NT2/D1 (cell line): ENCODE data around the gene DHX58.
"Not testable (repeated sequence)": the region's sequence is repeated elsewhere in the genome, so short reads cannot be mapped to it uniquely, and the experiment has no call there.

Experiments used
- DNase-seq: peaks from one replicate; pipeline ENCODE4 v3.0.0-alpha.2; 2011; ENCODE audit warnings: low read depth, low spot score
- H3K27me3 ChIP-seq: 2 replicates; pipeline ENCODE4 v1.6.0; 2011; ENCODE audit warnings: mild to moderate bottlenecking; ENCODE audit not compliant: insufficient read length, insufficient read depth
- H3K36me3 ChIP-seq: 2 replicates; pipeline ENCODE4 v1.6.1; 2011; ENCODE audit warnings: mild to moderate bottlenecking, low read length, mixed read lengths; ENCODE audit not compliant: insufficient read depth, insufficient read length
- H3K4me1 ChIP-seq: 2 replicates; pipeline ENCODE4 v1.5.1; 2011; ENCODE audit not compliant: insufficient read depth, insufficient read length
- H3K4me3 ChIP-seq: 2 replicates; pipeline ENCODE4 v1.5.1; 2011; ENCODE audit warnings: low read depth; ENCODE audit not compliant: insufficient read length
- H3K9ac ChIP-seq: 2 replicates; pipeline ENCODE4 v1.6.0; 2011; ENCODE audit warnings: low read depth; ENCODE audit not compliant: insufficient read length
- H3K9me3 ChIP-seq: 2 replicates; pipeline ENCODE4 v1.5.1; 2011; ENCODE audit warnings: mild to moderate bottlenecking, low read length; ENCODE audit not compliant: insufficient read depth
- SUZ12 ChIP-seq: IDR thresholded peaks from 2 replicates; pipeline ENCODE4 v1.6.1; 2011; ENCODE audit not compliant: insufficient read length, insufficient read depth; ENCODE audit errors: extremely low read depth
- YY1 ChIP-seq: IDR thresholded peaks from 2 replicates; pipeline ENCODE4 v1.6.1; 2011; ENCODE audit not compliant: insufficient read length, insufficient read depth
- ZNF274 ChIP-seq: IDR thresholded peaks from 2 replicates; pipeline ENCODE4 v1.6.1; 2011; ENCODE audit warnings: mild to moderate bottlenecking, low read depth, low read length

The DHX58 gene

GRCh38 chr17:42112552-42113176 lies at the start of gene DHX58:
Gene DHX58 (minus strand): TSS chr17:42112714. CDS start chr17:42111892, 822 bp downstream.
- H3K27me3 ChIP-seq = no peaks in the 10 kb centered on the region
- H3K9ac ChIP-seq = no peak within 1 kb of the TSS
- no peak for DNase-seq
- no peaks in the 10 kb centered on the region for H3K9me3 ChIP-seq
- H3K4me3 ChIP-seq = no peak within 1 kb of the TSS
- peaks cover 11% of the 10 kb centered on the region for H3K4me1 ChIP-seq
- peaks cover 51% of the 10 kb centered on the region for H3K36me3 ChIP-seq
- TF ChIP-seq YY1 = no peak
- TF ChIP-seq SUZ12 = no peak
- no peak for TF ChIP-seq ZNF274

GRCh38 chr17:42160531-42160910 lies 48.0 kb upstream of the DHX58 start:
- peaks cover 29% of the 10 kb centered on the region for H3K4me1 ChIP-seq
- no peaks in the 10 kb centered on the region for H3K36me3 ChIP-seq
- TF ChIP-seq YY1 = no peak
- no peak for TF ChIP-seq ZNF274
- no peak for TF ChIP-seq SUZ12
- peak overlapping the region; percentile 2 for H3K9ac ChIP-seq
- DNase-seq = no peak
- no peaks in the 10 kb centered on the region for H3K27me3 ChIP-seq
- no peaks in the 10 kb centered on the region for H3K9me3 ChIP-seq
- no peak overlapping the region for H3K4me3 ChIP-seq

- no peaks in the 10 kb centered on the region for H3K36me3 ChIP-seq
- H3K4me3 ChIP-seq = no peak overlapping the region
- H3K4me1 ChIP-seq = peaks cover 29% of the 10 kb centered on the region
- TF ChIP-seq ZNF274 (no peak), SUZ12 (no peak), YY1 (no peak)
- no peaks in the 10 kb centered on the region for H3K9me3 ChIP-seq
- no peaks in the 10 kb centered on the region for H3K27me3 ChIP-seq
- H3K9ac ChIP-seq = peak overlapping the region; percentile 2
- no peak for DNase-seq
These were observed 47.4 kb upstream of the DHX58 start for GRCh38 chr17:42159796-42160530.

- Histone ChIP-seq H3K9me3 (no peaks in the 10 kb centered on the region), H3K4me1 (peaks cover 24% of the 10 kb centered on the region), H3K36me3 (peaks cover 27% of the 10 kb centered on the region), H3K9ac (peak overlapping the region; percentile 79), H3K27me3 (no peaks in the 10 kb centered on the region), H3K4me3 (peak overlapping the region; percentile 64)
- TF ChIP-seq SUZ12 = no peak
- TF ChIP-seq ZNF274 = no peak
- no peak for TF ChIP-seq YY1
- DNase-seq = no peak
These were observed 43.1 kb upstream of the DHX58 start for GRCh38 chr17:42155614-42156045.

GRCh38 chr17:42153919-42154742 lies 41.6 kb upstream of the DHX58 start:
- H3K27me3 ChIP-seq = no peaks in the 10 kb centered on the region
- H3K9ac ChIP-seq = peak overlapping the region; percentile 91
- peak overlapping the region; percentile 77 for H3K4me3 ChIP-seq
- H3K4me1 ChIP-seq = peaks cover 18% of the 10 kb centered on the region
- no peaks in the 10 kb centered on the region for H3K9me3 ChIP-seq
- H3K36me3 ChIP-seq = peaks cover 39% of the 10 kb centered on the region
- TF ChIP-seq YY1 (no peak), SUZ12 (no peak), ZNF274 (no peak)
- DNase-seq = no peak

GRCh38 chr17:42146911-42147607 lies 34.5 kb upstream of the DHX58 start:
- Histone ChIP-seq H3K36me3 (peaks cover 75% of the 10 kb centered on the region), H3K9me3 (no peaks in the 10 kb centered on the region)
- no peak for DNase-seq

GRCh38 chr17:42143138-42143537 lies 30.6 kb upstream of the DHX58 start:
- H3K9ac ChIP-seq, H3K4me3 ChIP-seq, H3K27me3 ChIP-seq, DNase-seq, H3K9me3 ChIP-seq, H3K4me1 ChIP-seq: not testable (repeated sequence)
- peaks cover 70% of the 10 kb centered on the region for H3K36me3 ChIP-seq

More at GRCh38 chr17:42146911-42147607, 34.5 kb upstream of the DHX58 start:
- Histone ChIP-seq H3K4me1 (peaks cover 2% of the 10 kb centered on the region), H3K27me3 (no peaks in the 10 kb centered on the region), H3K9ac (no peak overlapping the region), H3K4me3 (no peak overlapping the region)
- no peak for TF ChIP-seq SUZ12
- TF ChIP-seq ZNF274 = no peak
- no peak for TF ChIP-seq YY1
